RWPE1 (cell line): ENCODE measurements around the gene DAPP1.

Source experiments
- CTCF ChIA-PET: fragments of 350-600 bp; sonication (Branson Sonifier 250); formaldehyde crosslinking; extraction: SDS; loops from one replicate; lab custom pipeline; 2021; lab: Yijun Ruan, JAX
- POLR2A ChIA-PET: fragments of 400-600 bp; formaldehyde crosslinking; extraction: SDS; loops from one replicate; lab custom pipeline; 2020; ENCODE audit warnings: antibody characterized with exemption; ENCODE audit not compliant: low non-redundant PET; lab: Yijun Ruan, JAX
- DNase-seq: peaks from one replicate; pipeline ENCODE4 v3.0.0; 2012; ENCODE audit warnings: low spot score
- H3K27ac ChIP-seq: fragments of 450-650 bp; 2 replicates; pipeline ENCODE4 v1.5.1; 2017
- CTCF ChIP-seq: fragments of 450-650 bp; conservative IDR thresholded peaks from 2 replicates; pipeline ENCODE4 v1.5.1; 2017; ENCODE audit warnings: low read depth, mild to moderate bottlenecking

The DAPP1 gene

GRCh38 chr4:99861120-99861905, 44.7 kb downstream of the DAPP1 start:
- no peak for TF ChIP-seq CTCF
- ChIA-PET POLR2A (no interaction called here), CTCF (interaction anchor here (0.7 to 0.9 kb wide), 2 partner anchors 9 to 14 kb away, joined by 3 read pairs; no protein-coding TSS in a partner anchor)
- no peak for DNase-seq
- H3K27ac ChIP-seq = no peak overlapping the region

- TF ChIP-seq CTCF = no peak
- CTCF ChIA-PET = interaction anchor here (0.7 kb wide), 2 partner anchors 159 to 1013 kb away, joined by 4 to 5 read pairs; no protein-coding TSS in a partner anchor
- POLR2A ChIA-PET = no interaction called here
- no peak for DNase-seq
- no peak overlapping the region for H3K27ac ChIP-seq
Measured at GRCh38 chr4:99863804-99864203, 47.2 kb downstream of the DAPP1 start.

GRCh38 chr4:99868126-99868596, 51.5 kb downstream of the DAPP1 start:
- no peak for TF ChIP-seq CTCF
- H3K27ac ChIP-seq = no peak overlapping the region
- ChIA-PET POLR2A (no interaction called here), CTCF (interaction anchor here (0.6 kb wide), 1 partner anchor 11 kb away, joined by 5 read pairs; no protein-coding TSS in a partner anchor)
- no peak for DNase-seq

- TF ChIP-seq CTCF = no peak
- ChIA-PET CTCF (no interaction called here), POLR2A (no interaction called here)
- DNase-seq = no peak
- no peak overlapping the region for H3K27ac ChIP-seq
Measured at GRCh38 chr4:99872570-99872969, 55.9 kb downstream of the DAPP1 start.

- ChIA-PET POLR2A (no interaction called here), CTCF (interaction anchor here (0.6 kb wide), 1 partner anchor 336 kb away, joined by 6 read pairs; no protein-coding TSS in a partner anchor)
- no peak for TF ChIP-seq CTCF
- H3K27ac ChIP-seq = no peak overlapping the region
- no peak for DNase-seq
Measured at GRCh38 chr4:99875071-99875470, 58.4 kb downstream of the DAPP1 start.

- TF ChIP-seq CTCF = no peak
- DNase-seq = no peak
- POLR2A ChIA-PET = no interaction called here
- CTCF ChIA-PET = no interaction called here
- H3K27ac ChIP-seq = no peak overlapping the region
Measured at GRCh38 chr4:99876946-99877345, 60.3 kb downstream of the DAPP1 start.
